HG03060 (cell line): ENCODE results near the gene GHITM.

ENCODE experiments used
- ATAC-seq: cut with Tn5 transposase; IDR thresholded peaks from one replicate; pipeline ENCODE4 v1.9.1; 2021; ENCODE audit warnings: low read depth, moderate number of reproducible peaks; ENCODE audit not compliant: unreplicated experiment

GHITM gene

GRCh38 chr10:84197643-84198042, 58.3 kb downstream of the GHITM start:
- ATAC-seq = no peak

GRCh38 chr10:84198206-84198915, 59.1 kb downstream of the GHITM start:
- no peak for ATAC-seq

GRCh38 chr10:84200537-84201243, 61.4 kb downstream of the GHITM start:
- ATAC-seq = no peak

- no peak for ATAC-seq
Measured at GRCh38 chr10:84201244-84201606, 61.9 kb downstream of the GHITM start.

- no peak for ATAC-seq
Measured at GRCh38 chr10:84201682-84202081, 62.4 kb downstream of the GHITM start.

- no peak for ATAC-seq
Measured at GRCh38 chr10:84202349-84202748, 63.0 kb downstream of the GHITM start.
